GM12878 (cell line): ENCODE results near the gene CHN2. TPM values are rescaled to one million over a fixed set of nuclear protein-coding genes. Genes with fewer than 3 reads are reported as not detected.

Experiments
- ATAC-seq: fragments of 200-7000 bp; cut with Tn5 transposase; 3 replicates; pipeline ENCODE4 v1.9.1; 2020; ENCODE audit warnings: mild to moderate bottlenecking, moderate library complexity
- BruUV-seq: library from RNA; stranded (reverse); fragments of 400-500 nt; replicated peaks from 2 replicates; lab custom pipeline; 2021; lab: Mats Ljungman, UMichigan
- CTCF ChIA-PET: fragments of 300-600 bp; sonication (Branson Sonifier 250); formaldehyde crosslinking; extraction: SDS; loops from one replicate; lab custom pipeline; 2021; ENCODE audit warnings: inconsistent platforms; lab: Yijun Ruan, JAX
- POLR2A ChIA-PET: fragments of 350-600 bp; formaldehyde crosslinking; extraction: SDS; loops from one replicate; lab custom pipeline; 2021; ENCODE audit warnings: inconsistent platforms; lab: Charles Lee
- RAD21 ChIA-PET: fragments of 300-600 bp; sonication (Branson Sonifier 250); formaldehyde crosslinking; loops from one replicate; lab custom pipeline; 2023; ENCODE audit warnings: antibody characterized with exemption; ENCODE audit not compliant: unreplicated experiment; lab: Charles Lee
- SMC1A ChIA-PET: fragments of 300-600 bp; sonication (Branson Sonifier 250); formaldehyde crosslinking; loops from one replicate; lab custom pipeline; 2023; ENCODE audit not compliant: unreplicated experiment, uncharacterized antibody; lab: Charles Lee
- DNase-seq: peaks from one replicate; pipeline ENCODE4 v3.0.0-alpha.2; 2011; ENCODE audit warnings: low read depth, low spot score
- FAIRE-seq: peaks from 3 replicates; lab custom pipeline; 2011; peaks lifted over from hg19 to GRCh38; lab: Jason Lieb, UNC
- H2AFZ ChIP-seq: 2 replicates; pipeline ENCODE4 v1.6.0; 2011; ENCODE audit warnings: low read depth, low read length, control low read depth; ENCODE audit not compliant: control insufficient read depth
- H3K27ac ChIP-seq: 2 replicates; pipeline ENCODE4 v1.5.1; 2011; ENCODE audit warnings: control low read depth; ENCODE audit not compliant: control insufficient read depth, insufficient read depth
- H3K27me3 ChIP-seq, 2 experiments: replicated peaks in 1 of 2; 2 replicates each; pipeline versions ENCODE4 v1.6.0 to v1.6.1; 2011; ENCODE audit warnings: low read length in 1 of 2; ENCODE audit not compliant: control insufficient read depth in 2 of 2, insufficient read depth in 2 of 2
- H3K36me3 ChIP-seq, 2 experiments: 2 replicates each; pipeline ENCODE4 v1.5.1; 2011; ENCODE audit warnings: low read length in 1 of 2; ENCODE audit not compliant: control insufficient read depth in 2 of 2, insufficient read depth in 2 of 2
- H3K4me1 ChIP-seq: 2 replicates; pipeline ENCODE4 v1.6.1; 2011; ENCODE audit warnings: mild to moderate bottlenecking, low read length, moderate library complexity, mixed read lengths; ENCODE audit not compliant: control insufficient read depth, insufficient read depth
- H3K4me2 ChIP-seq: 2 replicates; pipeline ENCODE4 v1.6.0; 2011; ENCODE audit warnings: control low read depth; ENCODE audit not compliant: control insufficient read depth, insufficient read depth
- H3K4me3 ChIP-seq: fragments of 200-600 bp; sonication (generic); 2 replicates; pipeline ENCODE4 v1.5.1; 2016
- H3K79me2 ChIP-seq: 2 replicates; pipeline ENCODE4 v1.6.0; 2011; ENCODE audit warnings: low read length; ENCODE audit not compliant: control insufficient read depth, insufficient read depth
- H3K9ac ChIP-seq: 2 replicates; pipeline ENCODE4 v1.8.0; 2011; ENCODE audit warnings: low read length, control low read depth, mixed read lengths; ENCODE audit not compliant: control insufficient read depth, insufficient read depth
- H3K9me3 ChIP-seq: replicated peaks from 3 replicates; pipeline ENCODE4 v1.5.1; 2011; ENCODE audit warnings: mild to moderate bottlenecking, low read length; ENCODE audit not compliant: control insufficient read depth, insufficient read depth
- H4K20me1 ChIP-seq: 2 replicates; pipeline ENCODE4 v1.6.0; 2011; ENCODE audit not compliant: control insufficient read depth, insufficient read depth
- BCL3 ChIP-seq: IDR thresholded peaks from 2 replicates; pipeline ENCODE4 v1.6.1; 2011; ENCODE audit warnings: borderline replicate concordance, low read depth, mild to moderate bottlenecking, moderate library complexity, low read length; ENCODE audit not compliant: insufficient read depth, poor library complexity, severe bottlenecking
- EP300 ChIP-seq, 2 experiments: fragments of 150-350 bp in 1 of 2; IDR thresholded peaks; 2 replicates each; pipeline ENCODE4 v1.6.1; 2011 to 2012; ENCODE audit warnings: low read depth in 2 of 2, low read length in 2 of 2, borderline replicate concordance in 1 of 2, improper control_type of control experiment in 1 of 2, inconsistent platforms in 1 of 2; ENCODE audit not compliant: control insufficient read depth in 1 of 2
- HCFC1 ChIP-seq: fragments of 150-350 bp; IDR thresholded peaks from 2 replicates; pipeline ENCODE4 v1.6.1; 2014; ENCODE audit warnings: low read length
- NFYA ChIP-seq: IDR thresholded peaks from 2 replicates; pipeline ENCODE4 v1.6.1; 2011; ENCODE audit warnings: low read depth, mild to moderate bottlenecking, low read length, improper control_type of control experiment, borderline replicate concordance
- NR2C1 ChIP-seq: fragments of 450-650 bp; IDR thresholded peaks from 2 replicates; pipeline ENCODE4 v1.6.1; 2017; ENCODE audit warnings: antibody characterized with exemption, mild to moderate bottlenecking, moderate library complexity
- TBL1XR1 ChIP-seq: IDR thresholded peaks from 2 replicates; pipeline ENCODE4 v1.6.1; 2012; ENCODE audit warnings: low read depth, low read length, improper control_type of control experiment
- WRNIP1 ChIP-seq: IDR thresholded peaks from 2 replicates; pipeline ENCODE4 v1.6.1; 2011; ENCODE audit warnings: low read depth, low read length, improper control_type of control experiment, borderline replicate concordance
- WGBS: methylation state at CpG from one replicate; pipeline ENCODE4 v1.1.6; 2016; ENCODE audit warnings: low lambda C conversion rate; ENCODE audit not compliant: insufficient replicate concordance, insufficient coverage; ENCODE audit errors: missing lambda C conversion rate; 5-methylcytosine and 5-hydroxymethylcytosine counted together
- in situ Hi-C: fragments of 300-500 bp; cut with MboI; formaldehyde crosslinking; loops from 9 replicates; pipeline ENCODE4 v1.14.3; 2018; ENCODE audit warnings: mixed read lengths
- intact Hi-C: fragments of 100-400 bp; cut with micrococcal nuclease; formaldehyde crosslinking; loops from one replicate; pipeline ENCODE4 v1.14.2; 2022; ENCODE audit not compliant: unreplicated experiment
- polyA plus RNA-seq, 11 experiments: library from polyadenylated mRNA; depleted of rRNA in 4 of 11; unstranded in 6 of 11; stranded (reverse) in 5 of 11; fragments of >200 nt; fragmentation: Nextera tagmentation in 4 of 11; fragmentation: Illumina TruSeq in 1 of 11; extraction: Ambion mirVana in 4 of 11; extraction: Trizol in 1 of 11; gene quantifications; 1 replicate in 1 of 11; 2 replicates in 10 of 11; pipeline versions ENCODE4 v1.2.1 to v1.2.3, GENCODE V29; 2011 to 2016; ENCODE audit warnings: inconsistent platforms in 2 of 11, missing spikeins in 2 of 11, low read depth in 1 of 11
- total RNA-seq, 4 experiments: library from RNA; depleted of rRNA in 3 of 4; stranded (reverse); fragments of >200 nt in 3 of 4; fragmentation: Illumina TruSeq in 1 of 4; extraction: Trizol in 1 of 4; gene quantifications; 2 replicates each; pipeline versions ENCODE4 v1.2.1 to v1.2.3, GENCODE V29; 2013 to 2021
- TF ChIP-seq, protein P1 (sequence below): IDR thresholded peaks from 2 replicates; pipeline ENCODE4 v1.6.1; 2011; ENCODE audit warnings: mild to moderate bottlenecking, low read depth, low read length, moderate library complexity; ENCODE audit not compliant: insufficient replicate concordance

Gene CHN2
- total and polyA plus RNA-seq, 10 of the 15 experiments (the other 5 are each of a cell fraction or from before 2014, with no cell fraction given) = 0.11 to 3.8 (median 0.37) TPM; not detected in 2

GRCh38 chr7:29161231-29161630 lies 33.3 kb upstream of the CHN2 start:
- H3K27ac ChIP-seq = no peak overlapping the region
- in situ Hi-C loops = no loop called here
- RAD21 ChIA-PET = no interaction called here
- 4% methylated on average over 4 of the region's 4 CpGs for WGBS
- CTCF ChIA-PET = no interaction called here
- no peak for DNase-seq
- no peak overlapping the region for H3K4me3 ChIP-seq
- FAIRE-seq = no peak
- POLR2A ChIA-PET = no interaction called here
- BruUV-seq = no TSS peak
- no peak overlapping the region for H3K9ac ChIP-seq
- no peak overlapping the region for H2AFZ ChIP-seq
- no peaks in the 10 kb centered on the region for H3K4me1 ChIP-seq
- H4K20me1 ChIP-seq = no peaks in the 10 kb centered on the region
- ATAC-seq = no peak
- H3K9me3 ChIP-seq = no peaks in the 10 kb centered on the region
- SMC1A ChIA-PET = no interaction called here
- TF ChIP-seq NFYA (no peak), EP300 (IDR thresholded peaks at IDR 0.05; ENCODE audit: borderline replicate concordance in 1 of 2, control insufficient read depth in 1 of 2, low read depth in 2 of 2, low read length in 2 of 2) (no peak), NR2C1 (no peak), HCFC1 (no peak), BCL3 (no peak), WRNIP1 (no peak), TBL1XR1 (no peak)
- TF ChIP-seq, protein P1, sequence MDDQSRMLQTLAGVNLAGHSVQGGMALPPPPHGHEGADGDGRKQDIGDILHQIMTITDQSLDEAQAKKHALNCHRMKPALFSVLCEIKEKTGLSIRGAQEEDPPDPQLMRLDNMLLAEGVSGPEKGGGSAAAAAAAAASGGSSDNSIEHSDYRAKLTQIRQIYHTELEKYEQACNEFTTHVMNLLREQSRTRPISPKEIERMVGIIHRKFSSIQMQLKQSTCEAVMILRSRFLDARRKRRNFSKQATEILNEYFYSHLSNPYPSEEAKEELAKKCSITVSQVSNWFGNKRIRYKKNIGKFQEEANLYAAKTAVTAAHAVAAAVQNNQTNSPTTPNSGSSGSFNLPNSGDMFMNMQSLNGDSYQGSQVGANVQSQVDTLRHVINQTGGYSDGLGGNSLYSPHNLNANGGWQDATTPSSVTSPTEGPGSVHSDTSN = no peak
- no peaks in the 10 kb centered on the region for H3K36me3 ChIP-seq
- no peaks in the 10 kb centered on the region; a peak in 1 of 4 replicates for H3K27me3 ChIP-seq
- intact Hi-C loops = no loop called here
- H3K79me2 ChIP-seq = no peaks in the 10 kb centered on the region
- H3K4me2 ChIP-seq = no peak overlapping the region
